Stimulated activated naive B cell treated with anti-CD40 and anti-IgM and Interleukin-4, amounts not matched to agents 10 μg/mL and 1 μg/mL and 100 μg/mL, for 72 hours (primary cell): ENCODE measurements around the gene NR3C1.

Experiments
- ATAC-seq, 2 donors: fragments of 150-1000 bp; cut with Tn5 transposase; replicated peaks; 2 replicates each; pipeline ENCODE4 v1.10.0; 2021; ENCODE audit warnings: moderate library complexity in 1 of 2
- DNase-seq: peaks from one replicate; pipeline ENCODE4 v3.0.0; 2021
- H3K27ac Mint-ChIP-seq: one replicate; pipeline ENCODE4 v1.8.0; 2022; ENCODE audit warnings: mild to moderate bottlenecking, mixed read lengths
- H3K27me3 Mint-ChIP-seq, 2 donors: one replicate each; pipeline ENCODE4 v1.8.0; 2022; ENCODE audit warnings: mixed read lengths in 2 of 2
- H3K36me3 Mint-ChIP-seq, 2 donors: one replicate each; pipeline ENCODE4 v1.8.0; 2022; ENCODE audit warnings: mixed read lengths in 2 of 2, mild to moderate bottlenecking in 1 of 2
- H3K4me1 Mint-ChIP-seq, 2 donors: one replicate each; pipeline ENCODE4 v1.8.0; 2022; ENCODE audit warnings: mixed read lengths in 2 of 2, mild to moderate bottlenecking in 1 of 2
- H3K4me3 Mint-ChIP-seq, 2 donors: one replicate each; pipeline ENCODE4 v1.8.0; 2022; ENCODE audit warnings: mild to moderate bottlenecking in 2 of 2, mixed read lengths in 2 of 2, moderate library complexity in 1 of 2
- H3K9me3 Mint-ChIP-seq, 2 donors: one replicate each; pipeline ENCODE4 v1.8.0; 2022; ENCODE audit warnings: mixed read lengths in 2 of 2, mild to moderate bottlenecking in 1 of 2

The NR3C1 gene

GRCh38 chr5:143229896-143230675 lies 173.4 kb downstream of the NR3C1 start:
- Mint-ChIP-seq H3K4me1 (peaks cover 21 to 29% of the 10 kb centered on the region in 2 donors), H3K4me3 (peak overlapping the region; percentile 43 to 50), H3K36me3 (no peaks in the 10 kb centered on the region), H3K27ac (peak overlapping the region; percentile 91), H3K9me3 (peaks cover 0 to 1% of the 10 kb centered on the region in 2 donors), H3K27me3 (peaks cover 0 to 11% of the 10 kb centered on the region in 2 donors)
- ATAC-seq: peak; percentile 88 to 92
- DNase-seq: no peak

GRCh38 chr5:143229426-143229895 lies 174.0 kb downstream of the NR3C1 start:
- Mint-ChIP-seq H3K4me3 (peak overlapping the region; percentile 43 to 50), H3K9me3 (peaks cover 0 to 1% of the 10 kb centered on the region in 2 donors), H3K36me3 (no peaks in the 10 kb centered on the region), H3K4me1 (peaks cover 21 to 29% of the 10 kb centered on the region in 2 donors), H3K27me3 (peaks cover 0 to 11% of the 10 kb centered on the region in 2 donors), H3K27ac (peak overlapping the region; percentile 91)
- no peak for DNase-seq
- ATAC-seq: peak; percentile 54 to 61

GRCh38 chr5:143228597-143229293 lies 174.7 kb downstream of the NR3C1 start:
- H3K4me1 Mint-ChIP-seq: peaks cover 21 to 30% of the 10 kb centered on the region in 2 donors
- ATAC-seq (no peak), DNase-seq (no peak)
- H3K27ac Mint-ChIP-seq: no peak overlapping the region
- no peaks in the 10 kb centered on the region for H3K9me3 Mint-ChIP-seq
- peaks cover 0 to 6% of the 10 kb centered on the region in 2 donors for H3K27me3 Mint-ChIP-seq
- no peak overlapping the region for H3K4me3 Mint-ChIP-seq
- no peaks in the 10 kb centered on the region for H3K36me3 Mint-ChIP-seq
